SKM-1 (cell line): ENCODE results near the gene IFNGR1.
"Not testable (repeated sequence)": the region's sequence is repeated elsewhere in the genome, so short reads cannot be mapped to it uniquely, and the experiment has no call there.

Experiments
- DNase-seq: peaks from one replicate; lab custom pipeline; 2025; ENCODE audit not compliant: unreplicated experiment; lab: John Stamatoyannopoulos, UW

Gene IFNGR1

GRCh38 chr6:137236581-137237355 lies 17.6 kb upstream of the IFNGR1 start:
- no peak for DNase-seq

GRCh38 chr6:137235686-137236085 lies 16.5 kb upstream of the IFNGR1 start:
- DNase-seq, result no peak

- DNase-seq, result peak; percentile 91
Measured at GRCh38 chr6:137233911-137234863, 15.0 kb upstream of the IFNGR1 start.

- no peak for DNase-seq
Measured at GRCh38 chr6:137231895-137232294, 12.7 kb upstream of the IFNGR1 start.

- DNase-seq, result no peak
Measured at GRCh38 chr6:137230956-137231555, 11.9 kb upstream of the IFNGR1 start.

GRCh38 chr6:137230547-137230946 lies 11.4 kb upstream of the IFNGR1 start:
- peak; percentile 48 for DNase-seq

- no peak for DNase-seq
Measured at GRCh38 chr6:137229075-137229759, 10.0 kb upstream of the IFNGR1 start.

GRCh38 chr6:137227871-137228302 lies 8.7 kb upstream of the IFNGR1 start:
- DNase-seq, result no peak

- DNase-seq, result no peak
Measured at GRCh38 chr6:137226697-137227096, 7.5 kb upstream of the IFNGR1 start.

- DNase-seq, result peak; percentile 97
Measured at GRCh38 chr6:137224799-137225198, 5.6 kb upstream of the IFNGR1 start.

- peak; percentile 83 for DNase-seq
Measured at GRCh38 chr6:137223370-137224131, 4.4 kb upstream of the IFNGR1 start.

GRCh38 chr6:137222381-137222780 lies 3.2 kb upstream of the IFNGR1 start:
- DNase-seq, result peak; percentile 86

GRCh38 chr6:137219664-137220252 lies 573 bp upstream of the IFNGR1 start:
- no peak for DNase-seq

GRCh38 chr6:137218473-137218916 lies 690 bp downstream of the IFNGR1 start:
- peak; percentile 52 for DNase-seq

- peak; percentile 82 for DNase-seq
Measured at GRCh38 chr6:137217801-137218472, 1.2 kb downstream of the IFNGR1 start.

- DNase-seq, result no peak
Measured at GRCh38 chr6:137216875-137217553, 2.2 kb downstream of the IFNGR1 start.

GRCh38 chr6:137216106-137216505 lies 3.1 kb downstream of the IFNGR1 start:
- no peak for DNase-seq

- not testable (repeated sequence) for DNase-seq
Measured at GRCh38 chr6:137215630-137216029, 3.6 kb downstream of the IFNGR1 start.

GRCh38 chr6:137214931-137215330 lies 4.3 kb downstream of the IFNGR1 start:
- DNase-seq, result no peak
